Left ventricle myocardium inferior (tissue), 1 donor: ENCODE results near the gene MIS18A. TPM values are rescaled to one million over a fixed set of nuclear protein-coding genes. Genes with fewer than 3 reads are reported as not detected.

Experiments used
- DNase-seq: peaks from one replicate; pipeline ENCODE4 v3.0.0-alpha.2; 2020
- H3K27ac ChIP-seq: fragments of 200-600 bp; replicated peaks from 2 replicates; pipeline ENCODE4 v1.8.0; 2021
- H3K27me3 ChIP-seq: fragments of 200-600 bp; 2 replicates; pipeline ENCODE4 v1.8.0; 2021; ENCODE audit warnings: low read depth
- H3K36me3 ChIP-seq: fragments of 200-600 bp; 2 replicates; pipeline ENCODE4 v1.8.0; 2021
- H3K4me1 ChIP-seq: fragments of 200-600 bp; 2 replicates; pipeline ENCODE4 v1.8.0; 2021
- H3K4me3 ChIP-seq: fragments of 200-600 bp; 2 replicates; pipeline ENCODE4 v1.8.0; 2021; ENCODE audit warnings: mild to moderate bottlenecking, moderate library complexity
- H3K9me3 ChIP-seq: fragments of 200-600 bp; replicated peaks from 2 replicates; pipeline ENCODE4 v1.8.0; 2021
- intact Hi-C: fragments of 100-400 bp; cut with micrococcal nuclease; formaldehyde crosslinking; loops from one replicate; pipeline ENCODE4 v1.11.0; 2022
- total RNA-seq: library from RNA; stranded (reverse); fragmentation: NEBNext Ultra II Directional; extraction: Animal tissue kit (Norgen Biotek cat#: 25700); gene quantifications from one replicate; pipeline ENCODE4 v1.2.1, GENCODE V29; 2021
- TF ChIP-seq, protein P1 (sequence below): fragments of 200-600 bp; IDR thresholded peaks from 2 replicates; pipeline ENCODE4 v1.8.0; 2021; ENCODE audit warnings: antibody characterized with exemption, mild to moderate bottlenecking, borderline replicate concordance
- donor health status: DM: no; HTN: yes; CAD: no; lungs with severe emphysema.

Gene MIS18A
- total RNA-seq, 1 donor from 2014 or later = 3.2 TPM

DNA sequence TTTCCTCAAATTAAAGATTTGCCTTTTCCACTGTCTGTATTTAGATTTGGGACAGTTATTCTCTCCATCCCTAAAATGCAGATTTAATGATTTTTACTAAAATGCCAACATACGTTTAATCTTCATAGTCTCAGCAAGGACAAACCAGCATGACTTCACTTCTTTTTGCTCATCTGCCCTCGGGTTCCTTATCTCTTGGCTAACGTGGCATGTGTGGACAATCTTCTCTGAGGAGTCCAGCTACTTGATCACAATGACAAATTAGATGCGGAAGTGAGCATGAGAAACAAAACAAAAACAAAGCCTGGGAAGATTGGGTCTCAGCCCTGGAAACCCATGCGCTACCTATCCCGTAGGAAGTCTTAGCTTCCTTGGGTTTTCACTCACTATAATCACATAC lies 20.8 kb upstream of the MIS18A start:
- Histone ChIP-seq H3K27ac (no peak overlapping the region), H3K9me3 (no peaks in the 10 kb centered on the region), H3K4me3 (no peak overlapping the region), H3K36me3 (peaks cover 7% of the 10 kb centered on the region), H3K27me3 (no peaks in the 10 kb centered on the region), H3K4me1 (no peaks in the 10 kb centered on the region)
- no peak for DNase-seq
- intact Hi-C loops = no loop called here
- TF ChIP-seq, protein P1, sequence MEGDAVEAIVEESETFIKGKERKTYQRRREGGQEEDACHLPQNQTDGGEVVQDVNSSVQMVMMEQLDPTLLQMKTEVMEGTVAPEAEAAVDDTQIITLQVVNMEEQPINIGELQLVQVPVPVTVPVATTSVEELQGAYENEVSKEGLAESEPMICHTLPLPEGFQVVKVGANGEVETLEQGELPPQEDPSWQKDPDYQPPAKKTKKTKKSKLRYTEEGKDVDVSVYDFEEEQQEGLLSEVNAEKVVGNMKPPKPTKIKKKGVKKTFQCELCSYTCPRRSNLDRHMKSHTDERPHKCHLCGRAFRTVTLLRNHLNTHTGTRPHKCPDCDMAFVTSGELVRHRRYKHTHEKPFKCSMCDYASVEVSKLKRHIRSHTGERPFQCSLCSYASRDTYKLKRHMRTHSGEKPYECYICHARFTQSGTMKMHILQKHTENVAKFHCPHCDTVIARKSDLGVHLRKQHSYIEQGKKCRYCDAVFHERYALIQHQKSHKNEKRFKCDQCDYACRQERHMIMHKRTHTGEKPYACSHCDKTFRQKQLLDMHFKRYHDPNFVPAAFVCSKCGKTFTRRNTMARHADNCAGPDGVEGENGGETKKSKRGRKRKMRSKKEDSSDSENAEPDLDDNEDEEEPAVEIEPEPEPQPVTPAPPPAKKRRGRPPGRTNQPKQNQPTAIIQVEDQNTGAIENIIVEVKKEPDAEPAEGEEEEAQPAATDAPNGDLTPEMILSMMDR = no peak

DNA sequence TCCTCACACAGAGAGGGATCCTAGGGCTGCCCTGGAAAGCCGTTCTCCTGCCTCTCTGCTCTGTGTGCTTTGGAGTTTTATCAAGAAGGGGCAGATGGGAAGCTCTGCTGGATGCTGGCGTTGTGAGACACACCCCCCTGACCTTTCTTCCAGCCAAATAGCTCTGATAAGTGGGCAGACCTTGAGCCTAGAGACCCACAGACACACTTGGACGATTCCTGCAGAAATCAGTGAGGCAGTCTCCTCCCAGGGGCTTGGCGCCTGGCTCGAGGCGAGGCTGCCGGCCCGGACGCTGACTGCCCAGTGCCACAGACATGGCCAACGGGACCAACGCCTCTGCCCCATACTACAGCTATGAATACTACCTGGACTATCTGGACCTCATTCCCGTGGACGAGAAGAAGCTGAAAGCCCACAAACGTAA lies 19.8 kb upstream of the MIS18A start, which contains the start of gene MRAP:
Gene MRAP (plus strand): TSS at position 198 of the 424 bp plus-strand sequence. CDS start 117 bp downstream, at position 315.
- no peaks in the 10 kb centered on the region for H3K27me3 ChIP-seq
- peaks cover 7% of the 10 kb centered on the region for H3K36me3 ChIP-seq
- DNase-seq = no peak
- no peak within 1 kb of the TSS for H3K27ac ChIP-seq
- H3K4me3 ChIP-seq = no peak within 1 kb of the TSS
- no peaks in the 10 kb centered on the region for H3K9me3 ChIP-seq
- TF ChIP-seq, protein P1 = no peak
- intact Hi-C loops = no loop called here
- no peaks in the 10 kb centered on the region for H3K4me1 ChIP-seq

DNA sequence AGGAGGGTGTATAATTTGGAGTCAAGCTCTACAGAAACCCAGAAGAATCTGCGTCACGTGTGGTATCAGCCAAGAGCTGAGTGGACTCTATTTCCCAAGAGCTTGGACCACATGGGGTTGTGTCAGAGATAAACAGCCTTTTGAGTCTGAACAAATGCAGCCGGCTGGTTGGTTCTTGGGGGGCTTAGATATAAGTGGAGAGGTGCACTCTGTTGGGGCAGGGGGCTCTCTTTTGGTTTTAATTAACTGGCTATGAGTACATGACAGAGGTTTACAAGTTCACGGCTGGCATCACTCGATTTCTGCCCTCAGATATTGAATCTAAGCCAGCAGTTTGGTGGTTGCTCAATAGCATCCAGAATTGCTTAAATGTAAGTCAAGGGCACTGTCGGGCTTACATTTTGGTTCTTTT lies 19.3 kb upstream of the MIS18A start:
- H3K4me3 ChIP-seq = no peak overlapping the region
- no peaks in the 10 kb centered on the region for H3K27me3 ChIP-seq
- TF ChIP-seq, protein P1 = no peak
- H3K4me1 ChIP-seq = no peaks in the 10 kb centered on the region
- DNase-seq = no peak
- H3K27ac ChIP-seq = no peak overlapping the region
- peaks cover 7% of the 10 kb centered on the region for H3K36me3 ChIP-seq
- intact Hi-C loops = no loop called here
- no peaks in the 10 kb centered on the region for H3K9me3 ChIP-seq

DNA sequence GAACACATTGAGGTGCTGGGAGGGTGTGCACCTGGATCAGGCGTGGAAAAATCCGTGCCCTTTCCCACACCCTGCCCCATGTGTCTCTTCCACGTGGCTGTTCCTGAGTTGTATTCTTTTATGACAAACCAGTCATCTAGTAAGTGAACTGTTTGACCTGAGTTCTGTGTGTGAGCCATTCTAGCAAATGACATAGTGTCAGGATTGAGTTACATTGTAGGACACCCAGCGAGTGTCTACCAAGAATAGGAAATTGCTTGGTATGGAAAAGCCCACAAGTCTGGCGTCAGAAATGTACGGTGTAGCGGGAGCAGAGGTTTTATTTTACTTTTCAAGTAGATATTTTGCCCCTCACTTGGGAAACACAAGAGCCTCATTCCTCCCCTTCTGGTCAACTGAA lies 18.6 kb upstream of the MIS18A start:
- intact Hi-C loops = no loop called here
- TF ChIP-seq, protein P1 = no peak
- Histone ChIP-seq H3K36me3 (peaks cover 7% of the 10 kb centered on the region), H3K27ac (no peak overlapping the region), H3K4me1 (no peaks in the 10 kb centered on the region), H3K4me3 (no peak overlapping the region), H3K27me3 (no peaks in the 10 kb centered on the region), H3K9me3 (no peaks in the 10 kb centered on the region)
- DNase-seq = no peak

DNA sequence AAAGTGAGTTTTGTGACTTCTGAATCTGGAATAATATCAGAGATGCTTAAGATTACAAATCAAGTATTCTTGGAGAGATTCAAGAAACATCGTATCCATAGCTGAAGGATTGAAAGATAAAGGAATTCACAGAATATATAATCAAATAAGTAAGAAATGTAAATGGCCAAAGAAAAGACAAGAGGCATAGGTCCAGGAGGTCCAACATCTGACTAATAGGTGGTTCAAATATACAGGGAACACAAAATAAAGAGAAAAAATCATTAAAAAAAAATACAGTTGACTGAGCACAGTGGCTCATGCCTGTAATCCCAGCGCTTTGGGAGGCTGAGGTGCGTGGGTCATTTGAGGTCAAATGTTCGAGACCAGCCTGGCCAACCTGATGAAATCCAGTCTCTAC lies 6.6 kb upstream of the MIS18A start:
- intact Hi-C loops = no loop called here
- no peak overlapping the region for H3K4me3 ChIP-seq
- TF ChIP-seq, protein P1 = no peak
- H3K27me3 ChIP-seq = no peaks in the 10 kb centered on the region
- no peaks in the 10 kb centered on the region for H3K9me3 ChIP-seq
- no peak for DNase-seq
- H3K4me1 ChIP-seq = no peaks in the 10 kb centered on the region
- peaks cover 9% of the 10 kb centered on the region for H3K36me3 ChIP-seq
- H3K27ac ChIP-seq = no peak overlapping the region

DNA sequence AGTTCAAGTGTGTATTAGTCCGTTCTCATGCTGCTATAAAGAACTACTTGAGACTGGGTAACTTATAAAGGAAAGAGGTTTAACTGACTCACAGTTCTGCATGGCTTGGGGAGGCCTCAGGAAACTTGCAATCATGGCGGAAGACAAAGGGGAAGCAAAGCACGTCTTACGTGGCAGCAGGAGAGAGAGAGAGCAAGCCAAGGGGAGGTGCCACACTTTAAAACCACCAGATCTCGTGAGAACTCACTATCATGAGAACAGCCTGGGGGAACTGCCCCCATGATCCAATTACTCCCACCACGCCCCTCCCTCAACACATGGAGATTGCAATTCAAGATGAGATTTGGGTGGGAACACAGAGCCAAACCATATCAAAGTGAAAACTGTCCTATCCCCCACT lies 4.1 kb upstream of the MIS18A start:
- Histone ChIP-seq H3K9me3 (no peaks in the 10 kb centered on the region), H3K27ac (no peak overlapping the region), H3K4me3 (no peak overlapping the region), H3K36me3 (peaks cover 9% of the 10 kb centered on the region), H3K4me1 (peaks cover 20% of the 10 kb centered on the region), H3K27me3 (no peaks in the 10 kb centered on the region)
- intact Hi-C loops = no loop called here
- TF ChIP-seq, protein P1 = no peak
- DNase-seq = no peak
